OCI-LY1 (cell line): ENCODE data around the gene SVOPL.

Experiments used
- EZH2 ChIP-seq: fragments of 200-600 bp; sonication (generic), shearing (Covaris generic); IDR thresholded peaks from 2 replicates; pipeline ENCODE4 v1.8.0; 2017; ENCODE audit warnings: borderline replicate concordance, mixed run types, mild to moderate bottlenecking, antibody characterized with exemption, low read length, moderate library complexity, mixed read lengths
- TF ChIP-seq, protein P1 (sequence below): fragments of 200-600 bp; sonication (generic), shearing (Covaris generic); IDR thresholded peaks from 2 replicates; pipeline ENCODE4 v1.5.1; 2017; ENCODE audit warnings: mild to moderate bottlenecking, antibody characterized with exemption, low read length, moderate library complexity, mixed read lengths

DNA sequence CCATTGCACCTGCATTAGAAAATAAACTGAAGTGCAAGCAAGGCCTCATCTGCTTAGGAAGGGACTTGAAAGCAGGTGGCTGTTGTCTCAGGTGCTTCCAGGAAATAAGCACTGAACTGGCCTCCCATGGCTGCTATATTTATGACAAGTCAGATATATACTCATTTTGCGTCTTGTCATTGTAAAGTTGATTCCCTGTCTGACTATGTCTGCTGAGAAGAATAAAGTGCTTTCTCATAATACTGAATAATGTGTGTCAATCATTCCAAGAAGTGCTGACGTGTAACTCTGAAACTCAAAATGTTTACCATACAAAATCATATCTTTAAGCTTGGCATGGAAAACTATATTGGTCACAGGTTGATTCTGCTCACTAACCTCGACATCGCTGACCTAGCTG, 44.9 kb upstream of the SVOPL start:
- no peak for TF ChIP-seq EZH2
- TF ChIP-seq, protein P1, sequence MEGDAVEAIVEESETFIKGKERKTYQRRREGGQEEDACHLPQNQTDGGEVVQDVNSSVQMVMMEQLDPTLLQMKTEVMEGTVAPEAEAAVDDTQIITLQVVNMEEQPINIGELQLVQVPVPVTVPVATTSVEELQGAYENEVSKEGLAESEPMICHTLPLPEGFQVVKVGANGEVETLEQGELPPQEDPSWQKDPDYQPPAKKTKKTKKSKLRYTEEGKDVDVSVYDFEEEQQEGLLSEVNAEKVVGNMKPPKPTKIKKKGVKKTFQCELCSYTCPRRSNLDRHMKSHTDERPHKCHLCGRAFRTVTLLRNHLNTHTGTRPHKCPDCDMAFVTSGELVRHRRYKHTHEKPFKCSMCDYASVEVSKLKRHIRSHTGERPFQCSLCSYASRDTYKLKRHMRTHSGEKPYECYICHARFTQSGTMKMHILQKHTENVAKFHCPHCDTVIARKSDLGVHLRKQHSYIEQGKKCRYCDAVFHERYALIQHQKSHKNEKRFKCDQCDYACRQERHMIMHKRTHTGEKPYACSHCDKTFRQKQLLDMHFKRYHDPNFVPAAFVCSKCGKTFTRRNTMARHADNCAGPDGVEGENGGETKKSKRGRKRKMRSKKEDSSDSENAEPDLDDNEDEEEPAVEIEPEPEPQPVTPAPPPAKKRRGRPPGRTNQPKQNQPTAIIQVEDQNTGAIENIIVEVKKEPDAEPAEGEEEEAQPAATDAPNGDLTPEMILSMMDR: no peak
